HG02885 (cell line): ENCODE measurements around the gene HUWE1.

Source experiments
- ATAC-seq: cut with Tn5 transposase; IDR thresholded peaks from one replicate; pipeline ENCODE4 v1.9.1; 2021; ENCODE audit warnings: mild to moderate bottlenecking; ENCODE audit not compliant: unreplicated experiment, poor library complexity

The HUWE1 gene

DNA sequence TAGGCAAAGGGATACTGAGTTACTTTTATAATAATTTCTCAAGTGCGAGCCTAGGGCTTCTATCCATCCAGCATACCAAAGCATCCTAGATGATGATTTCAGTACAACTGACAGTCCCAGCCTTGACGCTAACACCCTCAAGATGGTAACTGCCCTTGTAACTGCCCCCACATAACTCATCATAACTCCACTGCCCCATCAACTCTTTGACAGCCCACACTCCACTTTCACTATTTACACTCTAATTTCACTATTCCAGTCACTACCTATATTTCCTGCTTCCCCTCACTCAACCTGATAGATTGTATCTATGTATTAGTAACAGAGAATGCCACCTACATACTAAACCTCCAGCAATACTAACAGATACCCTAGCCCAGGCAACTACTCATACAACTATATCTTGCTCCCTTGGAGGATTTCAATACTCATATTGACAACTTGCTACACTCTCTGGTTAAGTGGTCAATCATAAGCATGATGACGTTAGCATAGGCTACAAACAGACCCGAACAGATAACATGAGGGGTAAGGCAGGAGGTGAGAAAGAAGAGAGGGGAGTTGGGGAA lies 65.0 kb downstream of the HUWE1 start:
- no peak for ATAC-seq

DNA sequence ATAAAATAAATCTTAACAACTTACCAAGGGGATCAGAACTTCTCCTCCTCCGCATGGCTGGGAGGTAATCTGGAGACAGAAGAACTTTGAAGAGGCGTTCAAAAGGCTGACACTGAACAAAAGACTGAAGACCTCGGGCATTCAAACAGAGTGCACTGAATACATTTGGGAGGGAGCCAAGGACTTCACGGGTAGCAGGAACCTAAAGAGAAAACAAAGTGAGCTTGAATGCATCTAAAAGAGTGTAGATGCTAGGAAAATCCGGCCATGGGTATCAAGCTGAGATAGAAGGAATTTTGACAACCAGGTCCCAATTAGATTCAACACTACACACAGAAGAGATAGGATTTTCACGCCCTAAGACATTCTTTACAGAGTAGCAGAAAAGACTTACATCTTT lies 69.6 kb downstream of the HUWE1 start:
- ATAC-seq = no peak

DNA sequence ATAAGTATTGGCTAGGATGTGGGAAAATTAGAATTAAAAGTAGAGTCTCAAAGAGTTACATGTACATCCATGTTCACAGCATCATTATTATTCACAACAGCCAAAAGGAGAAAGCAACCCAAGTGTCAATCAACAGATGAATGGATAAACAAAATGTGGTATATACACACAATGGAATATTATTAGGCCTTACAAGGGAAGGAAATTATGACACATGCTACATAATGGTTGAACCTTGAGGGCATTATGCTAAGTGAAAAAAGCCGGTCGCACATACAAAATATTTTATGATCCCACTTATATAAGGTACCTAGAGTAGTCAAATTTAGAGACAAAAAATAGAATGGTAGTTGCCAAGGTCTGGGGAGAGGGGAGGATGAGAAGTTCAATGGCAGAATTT lies 80.1 kb downstream of the HUWE1 start:
- no peak for ATAC-seq

DNA sequence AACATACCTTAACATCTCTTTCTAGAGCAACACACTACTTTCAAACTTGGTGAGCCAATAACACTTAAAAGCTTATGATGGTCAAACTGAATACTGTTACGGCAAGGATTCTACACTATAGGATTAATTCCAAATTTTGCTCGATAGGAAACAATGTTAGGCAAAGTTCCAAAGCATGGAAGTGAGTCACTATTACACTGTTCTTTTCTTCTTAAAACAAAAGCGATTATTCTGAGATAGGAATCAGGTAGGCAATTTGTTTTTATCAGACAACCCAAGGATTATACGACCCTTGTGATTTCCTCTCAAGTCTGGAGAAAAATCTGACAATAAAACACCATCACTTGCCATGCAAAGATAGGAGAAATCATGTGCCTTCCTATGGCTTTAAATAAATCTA lies 81.5 kb downstream of the HUWE1 start:
- no peak for ATAC-seq

DNA sequence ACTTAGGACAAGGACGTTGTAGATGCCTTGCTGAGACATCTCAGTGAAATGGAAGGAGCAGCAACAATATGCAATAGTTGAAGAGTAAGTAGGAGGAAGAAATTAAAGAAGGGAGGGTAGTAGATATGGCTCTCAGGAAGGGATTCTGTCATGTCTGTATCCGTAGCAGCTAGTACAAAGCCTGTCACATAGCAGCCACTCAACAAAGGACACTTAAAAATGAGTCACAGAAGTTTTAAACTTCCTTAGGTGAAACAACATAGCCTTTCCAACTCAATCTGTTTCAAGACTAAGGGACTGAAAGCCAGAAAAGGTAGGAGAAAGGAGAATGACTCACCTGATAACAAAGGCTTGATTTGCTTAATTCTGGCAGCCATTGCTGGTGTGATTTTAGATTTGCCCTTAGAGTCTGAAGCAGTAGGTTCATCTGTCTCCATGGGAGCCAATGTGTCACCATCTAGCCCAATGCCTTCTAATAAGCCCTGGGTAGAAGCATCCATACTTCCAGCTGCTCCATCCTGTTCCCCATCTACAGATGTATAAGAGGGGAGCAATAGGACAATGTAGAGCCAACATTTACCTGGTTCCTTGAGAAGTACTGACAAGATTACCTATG lies 86.6 kb downstream of the HUWE1 start:
- ATAC-seq = no peak

DNA sequence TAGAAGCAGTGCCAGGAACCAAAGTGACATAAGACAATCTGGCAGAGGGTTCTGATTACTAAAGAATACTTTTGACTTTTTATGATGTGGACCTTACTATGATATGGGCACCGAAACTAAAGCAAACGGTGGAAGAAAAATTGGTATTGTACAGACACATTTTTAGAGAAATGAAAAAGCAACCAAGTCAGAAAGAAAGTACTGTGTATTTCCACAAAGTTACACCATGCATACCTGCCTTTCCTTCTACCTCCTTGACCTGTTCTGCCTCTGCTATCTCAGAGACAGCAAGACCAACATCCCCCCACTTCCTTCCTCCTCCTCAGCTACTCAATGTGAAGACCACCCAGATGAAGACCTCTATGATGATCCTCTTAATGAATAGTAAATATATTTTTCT lies 88.3 kb downstream of the HUWE1 start:
- ATAC-seq = no peak

DNA sequence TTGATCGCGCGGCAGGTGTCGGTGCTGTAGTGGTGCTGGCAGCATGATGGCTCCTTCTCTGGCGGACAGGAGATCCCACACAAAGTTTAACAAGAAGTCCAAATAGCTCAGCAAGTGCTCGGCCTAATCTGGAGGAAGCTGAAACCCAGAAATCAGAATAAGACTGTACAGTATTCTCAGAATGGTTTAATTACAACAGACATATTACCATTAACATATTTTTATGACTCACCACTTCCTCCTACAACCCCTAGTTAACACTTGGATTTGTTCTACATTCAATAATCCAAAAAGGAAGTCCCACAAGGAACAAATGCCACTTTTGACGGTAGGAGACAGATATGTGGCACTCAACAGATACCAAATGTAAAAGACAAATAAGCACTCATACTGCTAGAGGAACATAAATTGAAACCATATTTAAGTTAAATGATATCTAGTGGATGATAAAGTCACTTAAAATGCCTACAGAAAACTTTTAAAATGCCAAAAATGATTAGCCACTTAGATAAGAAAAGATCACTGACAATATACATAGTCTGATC lies 91.2 kb downstream of the HUWE1 start:
- ATAC-seq = no peak

DNA sequence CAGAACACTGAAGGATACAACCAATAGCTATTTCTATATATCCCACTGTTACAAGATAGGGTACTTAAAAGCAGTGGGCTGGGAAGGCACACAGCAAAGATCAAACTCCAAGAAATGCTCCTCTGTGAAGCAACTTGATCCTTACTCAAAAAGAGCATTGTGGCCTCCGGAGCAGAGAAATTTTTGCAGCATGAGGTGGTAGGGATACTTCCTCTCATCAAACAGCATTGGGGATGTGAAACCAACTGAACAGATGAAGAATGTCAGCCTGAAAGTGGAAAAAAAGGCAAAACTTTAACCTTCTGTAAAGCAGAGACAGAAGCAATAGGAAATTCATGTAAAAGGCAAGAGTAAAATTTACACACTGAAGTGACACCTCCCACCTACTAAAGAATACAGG lies 92.2 kb downstream of the HUWE1 start:
- no peak for ATAC-seq

DNA sequence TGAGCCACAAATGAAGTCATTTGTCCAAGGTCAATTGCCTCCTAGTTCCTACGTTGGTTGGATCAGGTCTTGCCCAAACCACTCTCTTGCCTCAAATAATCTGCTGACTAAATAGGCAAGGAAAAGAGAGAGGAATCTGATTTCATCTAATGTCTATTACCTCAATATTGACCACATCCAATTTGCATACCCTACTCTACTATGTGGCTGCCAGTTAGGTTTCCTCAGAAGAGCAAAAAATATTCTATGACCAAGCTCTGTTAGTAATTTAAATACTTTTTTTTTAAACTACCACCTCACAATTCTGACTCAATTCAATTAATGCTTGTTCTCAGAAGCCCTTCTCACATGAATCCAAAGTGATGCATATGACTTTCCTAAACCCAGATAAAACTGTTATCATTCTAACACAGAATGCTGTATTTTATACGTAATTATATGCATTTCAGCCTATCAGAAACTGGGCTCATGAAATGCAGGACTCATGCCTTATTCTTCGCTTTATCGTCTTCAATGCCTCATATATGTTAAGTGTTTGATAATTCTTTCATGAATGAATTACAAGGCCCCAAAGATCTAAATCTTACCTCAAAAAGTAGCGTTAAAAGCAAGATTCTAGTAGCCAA lies 98.6 kb downstream of the HUWE1 start:
- ATAC-seq = no peak

DNA sequence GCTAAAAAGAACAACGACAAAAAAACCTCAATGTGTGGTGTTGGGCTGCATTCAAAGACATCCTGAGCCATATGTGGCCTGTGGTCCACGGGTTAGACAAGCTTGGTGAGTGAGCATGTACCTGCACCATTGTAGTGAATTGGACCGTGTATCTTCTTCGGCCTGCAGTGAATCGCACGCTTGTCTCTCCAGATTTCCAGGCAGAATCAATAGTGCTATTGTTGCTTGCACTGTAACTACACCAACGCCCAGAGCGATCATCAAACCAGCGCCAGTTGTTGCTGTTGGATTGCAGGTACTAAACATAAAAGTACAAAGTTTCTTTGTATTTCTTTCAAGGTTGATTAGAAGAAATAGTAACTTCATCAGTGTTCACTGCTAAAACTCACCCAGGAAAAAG lies 101.6 kb downstream of the HUWE1 start:
- ATAC-seq = no peak

DNA sequence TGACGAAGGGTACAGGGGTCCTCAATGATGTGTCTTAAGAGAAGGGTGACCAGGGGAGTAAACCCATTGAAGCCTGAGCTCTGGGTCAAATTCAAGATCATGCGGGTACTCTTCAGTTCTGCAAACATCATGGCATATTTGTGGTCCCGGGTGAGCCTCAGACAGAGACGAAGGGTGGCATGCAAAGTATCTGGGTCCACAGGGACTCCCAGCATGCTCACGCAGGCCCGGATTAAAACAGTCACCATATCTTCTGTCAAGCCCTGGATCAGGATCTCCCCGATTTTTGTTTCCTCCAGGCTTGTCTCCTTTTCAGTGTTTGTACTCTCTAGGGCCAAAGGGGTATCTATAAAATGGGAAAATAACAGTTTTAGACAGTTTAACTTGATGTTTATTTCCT lies 102.9 kb downstream of the HUWE1 start:
- no peak for ATAC-seq

DNA sequence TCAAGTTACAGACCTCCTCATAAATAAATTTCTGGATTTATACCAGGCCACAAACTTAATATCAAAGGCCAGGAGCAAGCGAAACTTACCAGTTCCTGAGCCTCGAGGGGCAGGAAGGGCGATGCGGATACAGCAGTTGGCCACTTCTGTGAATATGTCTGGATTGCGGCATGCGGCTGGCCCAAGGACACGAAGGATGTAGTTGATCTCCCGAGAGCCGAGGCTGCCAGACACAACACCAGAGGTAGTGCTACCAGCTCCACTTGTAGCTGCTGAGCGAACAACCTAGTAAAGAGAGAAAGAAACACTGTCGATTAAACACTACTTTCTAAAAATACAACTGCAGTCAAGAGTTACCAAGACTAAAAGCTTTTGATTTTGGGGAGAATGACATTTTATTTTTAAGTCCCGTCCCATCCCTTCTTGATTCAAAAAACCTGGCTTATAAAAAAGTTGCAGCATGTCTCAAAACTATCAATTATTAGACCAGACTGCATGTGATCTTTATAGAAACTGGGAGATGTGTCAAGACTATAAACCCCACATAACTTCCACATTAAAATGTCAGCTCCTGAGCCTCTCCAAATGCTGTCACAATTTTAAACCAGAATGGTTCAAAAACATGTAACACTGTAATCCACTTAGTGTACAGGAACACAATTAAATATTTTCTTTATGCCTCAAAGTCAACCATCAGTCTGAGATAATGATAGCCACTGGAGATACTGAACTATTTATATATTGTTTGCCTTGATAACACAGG lies 105.6 kb downstream of the HUWE1 start:
- no peak for ATAC-seq

DNA sequence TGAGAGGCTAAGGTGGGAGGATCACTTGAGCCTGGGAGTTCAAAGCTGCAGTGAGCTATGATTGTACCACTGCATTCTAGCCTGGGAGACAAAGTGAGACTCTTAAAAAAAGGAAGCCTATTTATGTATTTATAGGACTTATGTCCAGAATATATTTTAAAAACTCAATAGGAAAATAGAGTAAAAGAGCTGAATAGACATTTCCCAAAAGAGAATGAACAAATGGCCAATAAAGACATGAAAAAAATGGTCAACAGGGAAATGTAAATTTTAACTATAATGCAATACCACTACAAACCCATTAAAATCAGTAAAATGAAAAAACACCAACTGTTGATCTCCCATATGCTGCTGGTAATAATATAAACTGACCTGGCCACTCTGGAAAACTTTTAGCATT lies 115.0 kb downstream of the HUWE1 start:
- ATAC-seq = no peak

DNA sequence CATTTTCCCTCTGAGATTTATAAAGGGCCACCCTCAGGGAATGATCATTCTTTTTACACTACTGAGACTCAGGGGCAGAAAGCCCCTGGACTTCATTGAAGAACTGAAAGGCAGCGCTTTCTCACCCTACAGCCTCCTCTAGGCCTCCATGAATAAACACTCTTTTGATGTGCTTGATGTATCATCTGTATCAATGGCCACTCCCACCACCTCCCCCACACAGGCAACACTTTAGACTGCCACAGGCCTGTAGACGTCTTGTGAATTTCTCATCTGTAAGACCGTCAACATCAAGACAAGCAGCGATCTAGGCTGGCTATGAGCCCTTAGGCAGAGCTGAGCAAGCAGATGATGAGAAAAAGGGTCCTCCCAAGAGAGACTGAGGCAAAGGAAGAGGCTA lies 123.2 kb downstream of the HUWE1 start:
- ATAC-seq = no peak

DNA sequence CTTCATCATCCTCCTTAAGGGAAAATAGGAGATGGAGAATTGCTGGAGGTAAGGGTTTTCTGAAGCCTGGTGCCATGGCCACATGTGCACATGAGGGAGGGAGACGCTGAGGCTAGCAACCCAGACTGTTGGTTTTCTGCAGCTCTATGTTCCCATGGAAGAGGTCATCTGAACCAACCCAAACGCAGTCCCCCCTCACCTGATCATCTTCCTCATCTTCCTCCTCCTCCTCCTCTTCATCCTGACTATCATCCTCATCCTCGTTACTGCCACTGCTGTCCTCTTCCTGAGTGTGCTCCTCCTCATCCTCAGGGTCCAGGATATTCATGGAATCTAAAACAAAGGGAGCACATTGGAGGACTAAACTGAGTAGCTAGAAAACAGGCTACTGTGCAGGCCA lies 124.6 kb downstream of the HUWE1 start:
- no peak for ATAC-seq

DNA sequence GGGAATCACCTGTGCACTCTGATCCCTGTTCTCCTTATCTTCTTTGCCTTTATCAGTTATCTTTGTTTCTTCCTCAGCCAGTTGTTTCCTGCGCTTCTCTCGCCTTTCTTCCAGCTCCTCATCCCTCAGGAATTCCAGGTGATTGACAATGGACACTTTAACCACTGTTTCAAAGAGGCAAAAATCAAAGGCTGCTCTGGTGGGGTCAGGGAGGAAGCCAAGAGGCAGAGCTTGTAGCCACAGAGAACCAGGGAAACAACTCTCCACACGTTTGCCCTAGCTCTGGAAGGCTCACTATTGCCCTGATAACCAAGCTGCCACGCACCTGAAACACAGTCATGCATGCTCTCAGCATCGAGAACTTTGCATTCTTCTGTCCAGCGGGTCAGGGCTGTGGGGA lies 127.9 kb downstream of the HUWE1 start:
- no peak for ATAC-seq

DNA sequence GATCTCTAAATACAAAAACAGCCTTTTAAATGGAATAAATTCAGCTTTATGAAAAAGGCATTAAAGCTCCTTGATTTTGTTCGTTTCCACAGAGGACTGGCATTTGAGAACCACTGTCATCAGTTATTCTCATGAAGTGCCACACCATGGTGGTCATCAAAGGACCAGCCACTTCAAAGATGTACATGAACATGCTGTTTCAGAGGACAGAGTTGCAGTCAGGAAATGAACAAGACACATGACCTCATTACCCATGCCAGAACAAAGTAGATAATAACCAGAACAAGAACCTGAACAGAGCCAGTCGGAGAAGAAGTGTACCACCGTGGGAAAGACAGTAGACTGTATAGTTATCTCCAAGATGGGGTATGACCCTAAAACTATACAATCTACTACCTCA lies 129.7 kb downstream of the HUWE1 start:
- no peak for ATAC-seq

DNA sequence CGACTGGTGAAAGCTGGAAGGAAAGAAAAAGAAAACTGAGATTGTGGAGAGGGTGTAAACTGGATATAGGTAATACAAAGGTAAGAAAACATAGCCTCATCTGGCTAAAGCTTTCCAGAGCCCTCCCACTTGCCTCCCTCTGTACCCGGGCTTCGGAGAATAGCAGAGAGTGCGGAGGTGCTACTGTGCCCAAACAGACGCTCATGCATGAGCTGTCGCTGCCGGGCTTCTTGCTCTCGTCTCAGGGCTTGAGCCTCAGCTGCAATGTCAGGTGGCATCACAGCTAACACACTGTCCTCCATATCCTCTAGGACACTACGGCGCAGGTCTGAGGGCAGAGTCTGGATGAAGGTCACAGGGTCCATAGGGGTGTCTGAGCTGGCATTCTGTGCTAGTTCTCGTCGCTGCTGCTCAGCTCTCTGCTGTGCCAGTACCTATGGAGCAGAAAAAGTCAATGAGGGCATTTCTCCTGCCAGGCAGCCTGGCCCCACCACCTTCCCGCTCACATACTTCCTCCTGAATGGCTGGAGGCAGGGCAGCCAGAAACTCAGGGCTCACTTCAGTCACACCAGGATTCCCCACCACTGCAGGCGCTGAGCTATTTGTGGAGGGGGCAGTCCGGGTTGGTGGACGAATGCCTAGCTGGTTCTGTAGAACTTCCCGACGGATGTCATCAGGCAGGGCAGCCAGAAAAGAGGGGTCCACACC lies 135.6 kb downstream of the HUWE1 start:
- ATAC-seq = no peak

DNA sequence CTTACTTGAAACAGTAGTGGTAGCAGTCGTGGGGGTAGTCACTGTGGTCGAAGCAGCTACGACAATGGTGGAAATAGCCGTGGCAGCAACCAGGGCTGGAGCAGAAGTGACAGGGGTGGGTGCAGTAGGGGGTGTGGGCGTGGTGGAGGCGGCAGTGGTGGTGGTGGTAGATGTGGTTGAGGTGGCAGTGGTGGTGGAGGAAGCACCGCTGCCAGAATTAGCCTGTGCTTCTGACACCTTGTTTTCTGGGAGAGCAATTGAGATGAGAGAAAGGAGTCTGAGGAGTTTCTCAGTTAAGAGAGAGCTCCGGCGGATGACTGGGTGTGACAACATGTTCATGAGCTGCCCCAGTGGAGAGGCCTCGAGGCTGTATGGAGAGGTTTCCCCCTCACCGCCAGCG lies 138.9 kb downstream of the HUWE1 start:
- no peak for ATAC-seq

DNA sequence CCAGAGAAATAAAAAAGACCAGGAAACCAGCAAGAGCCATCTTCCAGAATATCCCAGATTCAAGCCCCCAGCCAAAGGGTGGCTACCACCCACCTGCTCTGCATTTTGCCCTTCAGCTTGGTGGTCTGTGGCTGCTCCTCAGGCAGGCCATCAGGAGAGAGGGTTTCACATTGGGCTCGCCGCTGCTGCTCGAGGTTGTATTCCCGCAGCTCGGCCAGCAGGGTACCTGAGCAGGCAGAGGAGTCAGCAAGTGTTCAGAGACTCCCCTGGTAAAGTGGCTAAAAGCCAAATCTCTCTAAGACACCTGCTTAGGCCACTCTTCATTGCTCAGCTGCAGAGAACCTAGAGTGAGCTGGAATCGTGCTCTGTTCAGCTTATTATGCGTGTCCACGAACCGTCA lies 141.6 kb downstream of the HUWE1 start:
- ATAC-seq = no peak

DNA sequence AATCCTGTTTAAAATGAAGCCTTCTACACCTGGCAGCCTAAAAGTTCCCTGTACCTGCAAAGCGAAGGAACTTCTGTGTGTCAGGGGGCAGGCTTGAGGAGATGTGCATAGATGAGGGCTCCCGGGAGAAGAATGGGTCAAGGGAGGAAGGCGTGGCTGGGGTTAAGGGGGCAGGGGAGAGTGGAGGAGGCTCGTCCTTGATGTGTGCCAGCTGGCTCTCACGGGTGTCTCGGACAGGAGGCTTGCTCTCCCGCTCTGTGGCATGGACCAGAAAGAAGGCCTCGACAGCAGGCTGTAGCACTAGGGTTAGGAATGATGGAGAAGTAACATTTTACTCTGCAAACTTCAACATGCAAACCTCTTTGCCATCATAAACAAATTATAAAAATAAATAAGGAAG lies 147.7 kb downstream of the HUWE1 start:
- no peak for ATAC-seq
